ENCODE data around the gene WWC2. TPM values are rescaled to one million over a fixed set of nuclear protein-coding genes. Genes with fewer than 3 reads are reported as not detected.
A peak's percentile ranks its signal among the peaks of the same experiment; 100 is the strongest.

Gene WWC2
- total and polyA plus RNA-seq, 2 donors (not counting 3 experiments of a cell fraction or from before 2014, with no cell fraction given) = 12.9 to 52.2 TPM

DNA sequence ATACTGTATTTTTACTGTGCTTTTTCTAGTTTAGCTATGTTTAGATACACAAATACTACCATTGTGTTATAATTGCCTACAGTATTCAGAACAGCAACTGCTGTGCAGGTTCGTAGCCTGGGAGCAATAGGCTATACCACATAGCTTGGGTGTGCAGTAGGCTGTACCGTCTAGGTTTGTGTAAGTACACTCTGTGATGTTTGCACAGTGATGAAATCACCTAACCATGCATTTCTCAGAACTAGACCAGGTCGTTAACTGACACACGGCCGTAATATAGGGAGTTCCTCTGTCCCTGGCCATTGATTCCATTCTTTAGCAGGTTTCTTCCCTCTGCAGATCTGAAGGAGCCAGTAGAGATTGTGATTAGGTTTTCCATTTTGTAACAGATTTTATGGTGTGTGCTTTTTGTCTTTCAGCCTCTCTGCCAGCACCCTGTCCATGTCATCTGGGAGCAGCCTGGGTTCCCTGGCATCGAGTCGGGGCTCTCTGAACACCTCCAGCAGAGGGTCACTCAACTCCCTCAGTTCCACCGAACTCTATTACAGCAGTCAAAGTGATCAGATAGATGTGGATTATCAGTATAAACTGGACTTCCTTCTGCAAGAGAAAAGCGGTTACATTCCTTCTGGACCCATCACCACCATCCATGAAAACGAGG is 161.6 kb downstream of the WWC2 start:
- DNase-seq (ENCODE audit: low read depth, low spot score) (no peak), FAIRE-seq (no peak)
- Histone ChIP-seq H3K4me1 (ENCODE audit: control insufficient read depth, extremely low read depth, insufficient read depth, low read length) (no peaks in the 10 kb centered on the region), H3K79me2 (ENCODE audit: control insufficient read depth, insufficient read depth, low read length) (no peaks in the 10 kb centered on the region), H4K20me1 (replicated peaks; ENCODE audit: control insufficient read depth, extremely low read depth, insufficient read depth, low read length) (no peaks in the 10 kb centered on the region), H3K4me3 (replicated peaks in 1 of 3; ENCODE audit: insufficient read depth in 1 of 3, low read depth in 1 of 3, low read length in 3 of 3) (no peak overlapping the region), H3K9me3 (replicated peaks; ENCODE audit: control insufficient read depth, insufficient read depth, low read length) (no peaks in the 10 kb centered on the region), H3K36me3 (ENCODE audit: control insufficient read depth in 2 of 2, extremely low read depth in 1 of 2, insufficient read depth in 2 of 2, low read length in 2 of 2) (peaks cover 4 to 13% of the 10 kb centered on the region in 2 experiments), H2AFZ (ENCODE audit: low read depth, low read length) (no peak overlapping the region), H3K27ac (ENCODE audit: insufficient read depth, low read depth, low read length) (no peak overlapping the region), H3K9ac (replicated peaks; ENCODE audit: extremely low read depth, insufficient read depth, low read length) (no peak overlapping the region), H3K27me3 (ENCODE audit: control insufficient read depth in 2 of 2, insufficient read depth in 2 of 2, low read length in 2 of 2) (no peaks in the 10 kb centered on the region), H3K4me2 (ENCODE audit: insufficient read depth, low read length) (no peak overlapping the region), H3K9me1 (replicated peaks; ENCODE audit: control insufficient read depth, extremely low read depth, insufficient read depth, low read length) (no peaks in the 10 kb centered on the region)
- TF ChIP-seq, protein P1, sequence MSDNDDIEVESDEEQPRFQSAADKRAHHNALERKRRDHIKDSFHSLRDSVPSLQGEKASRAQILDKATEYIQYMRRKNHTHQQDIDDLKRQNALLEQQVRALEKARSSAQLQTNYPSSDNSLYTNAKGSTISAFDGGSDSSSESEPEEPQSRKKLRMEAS (IDR thresholded peaks at IDR 0.05; ENCODE audit: insufficient read depth, insufficient read length) = no peak
- no peak for TF ChIP-seq EZH2 (IDR thresholded peaks at IDR 0.05; ENCODE audit: borderline replicate concordance, low read depth, low read length, severe bottlenecking)
- intact Hi-C loops (cut with micrococcal nuclease) (no loop called here), dilution Hi-C loops (cut with MboI; ENCODE audit: extremely low pct_ligation_motif_present, low sequenced_read_pairs) (loop anchor here (25.0 kb wide), 1 partner anchor 348 kb away; the partner anchor contains the start of gene DCTD)
- POLR2A ChIA-PET = no interaction called here
- CTCF ChIA-PET = interaction anchor here (0.9 to 7.8 kb wide), 7 partner anchors 10 to 335 kb away, joined by 3 to 162 read pairs (median 10); no protein-coding TSS in a partner anchor
- BruUV-seq (replicated peaks) = no TSS peak

DNA sequence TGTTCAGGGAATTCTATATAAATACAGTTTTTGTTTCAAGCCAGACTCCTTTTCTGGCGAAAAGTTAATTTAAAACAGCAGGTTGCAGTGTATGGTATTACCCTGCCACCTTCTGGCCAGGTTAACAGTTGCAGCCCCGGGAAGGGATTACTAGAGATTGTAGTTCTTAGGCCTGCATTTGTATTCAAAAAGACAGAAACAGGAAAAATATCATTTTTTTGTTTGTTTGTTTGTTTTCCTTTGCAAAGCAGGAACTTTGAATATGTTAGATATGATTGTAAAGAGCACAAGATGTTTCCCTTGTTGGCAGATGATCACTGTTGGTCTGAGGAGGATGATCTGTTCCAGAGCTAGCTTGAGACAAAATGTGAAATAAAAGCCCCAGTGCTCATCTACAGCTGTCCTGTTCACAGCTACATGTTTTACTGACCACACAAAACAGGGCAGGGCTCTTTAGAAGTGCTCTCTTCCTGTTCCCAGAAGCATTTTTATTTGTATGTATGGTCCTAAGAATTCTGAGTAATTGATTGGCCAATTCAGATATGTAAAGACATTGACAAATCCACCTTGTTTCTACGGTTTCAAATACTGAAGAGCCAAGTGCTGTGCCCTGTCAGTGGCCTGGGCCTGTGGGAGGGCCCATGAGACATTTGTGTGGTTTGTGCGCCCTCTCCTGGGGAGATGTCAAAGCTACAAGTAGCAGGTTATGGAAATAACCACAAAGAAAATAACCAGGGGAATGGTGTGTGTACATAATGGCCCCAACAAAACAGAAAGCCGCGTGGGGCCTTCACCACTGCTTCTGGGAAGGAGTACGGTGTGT is 163.1 kb downstream of the WWC2 start:
- Histone ChIP-seq H3K79me2 (ENCODE audit: control insufficient read depth, insufficient read depth, low read length) (no peaks in the 10 kb centered on the region), H3K4me2 (ENCODE audit: insufficient read depth, low read length) (no peak overlapping the region), H2AFZ (ENCODE audit: low read depth, low read length) (no peak overlapping the region), H4K20me1 (replicated peaks; ENCODE audit: control insufficient read depth, extremely low read depth, insufficient read depth, low read length) (no peaks in the 10 kb centered on the region), H3K36me3 (ENCODE audit: control insufficient read depth in 2 of 2, extremely low read depth in 1 of 2, insufficient read depth in 2 of 2, low read length in 2 of 2) (peaks cover 7 to 15% of the 10 kb centered on the region in 2 experiments), H3K9ac (replicated peaks; ENCODE audit: extremely low read depth, insufficient read depth, low read length) (no peak overlapping the region), H3K27me3 (ENCODE audit: control insufficient read depth in 2 of 2, insufficient read depth in 2 of 2, low read length in 2 of 2) (no peaks in the 10 kb centered on the region), H3K9me1 (replicated peaks; ENCODE audit: control insufficient read depth, extremely low read depth, insufficient read depth, low read length) (no peaks in the 10 kb centered on the region), H3K4me3 (replicated peaks in 1 of 3; ENCODE audit: insufficient read depth in 1 of 3, low read depth in 1 of 3, low read length in 3 of 3) (no peak overlapping the region), H3K4me1 (ENCODE audit: control insufficient read depth, extremely low read depth, insufficient read depth, low read length) (no peaks in the 10 kb centered on the region), H3K9me3 (replicated peaks; ENCODE audit: control insufficient read depth, insufficient read depth, low read length) (no peaks in the 10 kb centered on the region), H3K27ac (ENCODE audit: insufficient read depth, low read depth, low read length) (peak overlapping the region; percentile 16)
- no TSS peak for BruUV-seq (replicated peaks)
- ChIA-PET CTCF (interaction anchor here (0.5 to 6.8 kb wide), 51 partner anchors 9 to 457 kb away, joined by 3 to 174 read pairs (median 4); partner anchors contain the start of gene WWC2), POLR2A (no interaction called here)
- TF ChIP-seq, protein P2, sequence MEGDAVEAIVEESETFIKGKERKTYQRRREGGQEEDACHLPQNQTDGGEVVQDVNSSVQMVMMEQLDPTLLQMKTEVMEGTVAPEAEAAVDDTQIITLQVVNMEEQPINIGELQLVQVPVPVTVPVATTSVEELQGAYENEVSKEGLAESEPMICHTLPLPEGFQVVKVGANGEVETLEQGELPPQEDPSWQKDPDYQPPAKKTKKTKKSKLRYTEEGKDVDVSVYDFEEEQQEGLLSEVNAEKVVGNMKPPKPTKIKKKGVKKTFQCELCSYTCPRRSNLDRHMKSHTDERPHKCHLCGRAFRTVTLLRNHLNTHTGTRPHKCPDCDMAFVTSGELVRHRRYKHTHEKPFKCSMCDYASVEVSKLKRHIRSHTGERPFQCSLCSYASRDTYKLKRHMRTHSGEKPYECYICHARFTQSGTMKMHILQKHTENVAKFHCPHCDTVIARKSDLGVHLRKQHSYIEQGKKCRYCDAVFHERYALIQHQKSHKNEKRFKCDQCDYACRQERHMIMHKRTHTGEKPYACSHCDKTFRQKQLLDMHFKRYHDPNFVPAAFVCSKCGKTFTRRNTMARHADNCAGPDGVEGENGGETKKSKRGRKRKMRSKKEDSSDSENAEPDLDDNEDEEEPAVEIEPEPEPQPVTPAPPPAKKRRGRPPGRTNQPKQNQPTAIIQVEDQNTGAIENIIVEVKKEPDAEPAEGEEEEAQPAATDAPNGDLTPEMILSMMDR (IDR thresholded peaks at IDR 0.05; ENCODE audit: extremely low read depth in 1 of 2, insufficient read depth in 1 of 2, low read depth in 1 of 2, low read length in 2 of 2) = peak; percentile 76 to 85
- TF ChIP-seq MYC (IDR thresholded peaks at IDR 0.05; ENCODE audit: low read depth, low read length) = no peak
- DNase-seq (ENCODE audit: low read depth, low spot score) = peak; percentile 74
- peak; percentile 88 for FAIRE-seq
- intact Hi-C loops (cut with micrococcal nuclease) = loop anchor here (1.0 to 2.0 kb wide), 6 partner anchors 101 to 455 kb away; no protein-coding TSS in a partner anchor
- dilution Hi-C loops (cut with MboI; ENCODE audit: extremely low pct_ligation_motif_present, low sequenced_read_pairs) = loop anchor here (25.0 kb wide), 1 partner anchor 350 kb away; the partner anchor contains the start of gene DCTD

Measured in endothelial cell of umbilical vein (primary cell).